Transverse colon (tissue), 4 donors: ENCODE results near the gene ARHGAP42. TPM values are rescaled to one million over a fixed set of nuclear protein-coding genes. Genes with fewer than 3 reads are reported as not detected.

Experiments
- DNase-seq: peaks from one replicate; pipeline ENCODE4 v3.0.0-alpha.2; 2019
- H3K27ac ChIP-seq, 4 donors: fragments of 200-600 bp; sonication (generic); 2 replicates each; pipeline ENCODE4 v1.5.1; 2016 to 2018; ENCODE audit warnings: inconsistent platforms in 4 of 4
- H3K27me3 ChIP-seq: fragments of 200-600 bp; sonication (generic); 2 replicates; pipeline ENCODE4 v1.5.1; 2017; ENCODE audit warnings: inconsistent platforms
- H3K36me3 ChIP-seq, 4 donors: fragments of 200-600 bp; sonication (generic); 2 replicates each; pipeline ENCODE4 v1.5.1; 2017 to 2019; ENCODE audit warnings: inconsistent platforms in 4 of 4
- H3K4me1 ChIP-seq, 4 donors: fragments of 200-600 bp; sonication (generic); 2 replicates each; pipeline ENCODE4 v1.5.1; 2017 to 2020; ENCODE audit warnings: inconsistent platforms in 4 of 4
- H3K4me3 ChIP-seq, 4 donors: fragments of 200-600 bp; sonication (generic); 1 replicate in 1 of 4; 2 replicates in 3 of 4; pipeline versions ENCODE4 v1.5.1 to v1.6.1; 2017 to 2019; ENCODE audit warnings: inconsistent platforms in 4 of 4
- H3K9me3 ChIP-seq, 2 donors: fragments of 200-600 bp; sonication (generic); 2 replicates each; pipeline ENCODE4 v1.5.1; 2017 to 2019; ENCODE audit warnings: inconsistent platforms in 2 of 2
- EP300 ChIP-seq: sonication (generic); formaldehyde crosslinking; IDR thresholded peaks from one replicate; pipeline ENCODE4 v1.6.1; 2017; ENCODE audit warnings: antibody characterized with exemption, low read depth
- POLR2A ChIP-seq: fragments of 450-650 bp; IDR thresholded peaks from one replicate; pipeline ENCODE4 v1.6.1; 2016; ENCODE audit warnings: antibody characterized with exemption, mild to moderate bottlenecking, moderate library complexity
- POLR2AphosphoS5 ChIP-seq, 3 donors: sonication (generic); formaldehyde crosslinking; IDR thresholded peaks; one replicate each; pipeline ENCODE4 v1.6.1; 2016; ENCODE audit warnings: antibody characterized with exemption in 3 of 3
- WGBS, 2 donors: methylation state at CpG; one replicate each; pipeline ENCODE4 v1.1.5; 2018; ENCODE audit warnings: low coverage in 1 of 2; 5-methylcytosine and 5-hydroxymethylcytosine counted together
- in situ Hi-C, 4 donors: fragments of 200-750 bp; cut with MboI; loops; one replicate each; pipeline versions ENCODE4 v1.15.0 to v1.15.1; 2017; ENCODE audit warnings: low sequenced_read_pairs in 3 of 4, low pct_ligation_motif_present in 1 of 4, low pct_unique_long_range_greater_than_20kb in 1 of 4
- intact Hi-C: fragments of 100-400 bp; cut with DNase I; formaldehyde crosslinking; loops from one replicate; pipeline ENCODE4 v1.15.1; 2023; ENCODE audit warnings: low total_unique reads
- total RNA-seq, 4 donors: library from RNA; depleted of rRNA; stranded (reverse); fragments of >200 nt; gene quantifications; one replicate each; pipeline ENCODE4 v1.1.0, GENCODE V29; 2016
- TF ChIP-seq, protein P1 (sequence below), 5 experiments: fragments of 200-600 bp in 3 of 5; fragments of 450-650 bp in 2 of 5; sonication (generic) in 3 of 5; IDR thresholded peaks; 1 replicate in 2 of 5; 2 replicates in 3 of 5; pipeline ENCODE4 v1.5.1; 2016 to 2017; ENCODE audit warnings: antibody characterized with exemption in 5 of 5, inconsistent platforms in 3 of 5, mild to moderate bottlenecking in 2 of 5, moderate library complexity in 1 of 5

Gene ARHGAP42
- total RNA-seq, 4 donors from 2014 or later, result 33.3 to 62.5 (median 40.9) TPM

DNA sequence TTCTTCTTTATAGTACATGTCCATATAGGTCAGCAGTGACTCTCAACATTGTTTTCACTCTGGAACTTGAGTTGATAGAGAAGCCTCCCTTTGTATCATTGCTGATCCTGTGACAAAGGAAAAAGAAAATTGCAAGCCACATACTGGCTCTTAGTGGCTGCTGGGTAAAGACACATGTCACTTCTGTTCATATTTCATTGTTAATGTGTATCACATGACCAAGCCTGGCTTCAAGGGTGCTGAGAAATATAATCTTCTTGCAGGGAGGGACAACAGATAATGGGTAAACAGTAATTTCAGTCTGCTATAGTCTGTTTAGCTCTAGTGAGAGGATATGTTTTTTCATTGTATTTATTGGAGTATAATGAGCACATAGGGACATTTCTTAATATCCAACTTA lies 269.3 kb downstream of the ARHGAP42 start:
- in situ Hi-C loops, result no loop called here
- intact Hi-C loops, result no loop called here
- TF ChIP-seq POLR2A (no peak), POLR2AphosphoS5 (IDR thresholded peaks at IDR 0.05) (no peak), EP300 (no peak)
- H3K27me3 ChIP-seq, result no peaks in the 10 kb centered on the region
- H3K36me3 ChIP-seq, result peaks cover 0 to 5% (median 0%) of the 10 kb centered on the region in 4 donors
- DNase-seq, result no peak
- H3K9me3 ChIP-seq, result no peaks in the 10 kb centered on the region
- no peak overlapping the region for H3K27ac ChIP-seq
- no peaks in the 10 kb centered on the region for H3K4me1 ChIP-seq
- H3K4me3 ChIP-seq, result no peak overlapping the region

DNA sequence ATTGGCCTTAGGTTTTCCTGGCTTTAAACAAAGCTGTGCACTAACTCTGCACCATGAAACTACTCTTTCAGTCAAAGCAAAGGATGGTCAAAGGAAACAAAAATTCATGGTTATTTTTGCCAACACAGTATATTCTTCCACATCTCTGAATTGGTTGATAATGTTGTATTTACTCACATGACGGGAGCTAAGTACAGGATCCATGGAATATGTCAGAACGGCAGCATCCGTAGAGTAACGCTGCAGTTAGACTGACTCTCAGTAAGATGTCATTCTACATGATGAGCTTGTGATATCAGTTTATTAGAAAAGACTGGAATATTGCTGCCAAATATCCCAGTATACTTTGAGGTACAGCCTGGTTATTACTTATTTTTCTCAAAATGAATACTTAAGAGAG lies 270.4 kb downstream of the ARHGAP42 start:
- no peak overlapping the region for H3K27ac ChIP-seq

DNA sequence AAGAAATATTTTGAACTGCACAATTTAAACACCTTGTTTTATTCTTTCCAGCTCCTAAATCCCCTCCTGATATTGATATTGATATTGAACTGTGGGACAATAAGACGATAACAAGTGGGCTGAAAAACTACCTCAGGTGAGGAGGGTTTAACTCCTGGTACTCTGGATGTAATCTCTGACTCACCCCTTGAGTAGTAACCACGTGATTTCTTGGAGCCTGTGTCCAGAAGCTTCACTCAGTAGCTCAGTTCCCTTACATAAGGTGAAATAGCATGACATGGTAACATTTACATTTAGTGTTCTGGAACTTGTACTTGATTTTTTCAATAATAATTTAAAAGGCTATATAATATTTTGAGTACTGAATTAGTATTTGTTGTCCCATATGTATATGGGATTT lies 274.5 kb downstream of the ARHGAP42 start:
- in situ Hi-C loops (no loop called here), intact Hi-C loops (no loop called here)
- no peak for DNase-seq
- no peaks in the 10 kb centered on the region for H3K9me3 ChIP-seq
- no peak overlapping the region for H3K27ac ChIP-seq
- H3K4me1 ChIP-seq, result no peaks in the 10 kb centered on the region
- H3K27me3 ChIP-seq, result no peaks in the 10 kb centered on the region
- H3K36me3 ChIP-seq, result peaks cover 0 to 17% (median 2%) of the 10 kb centered on the region in 4 donors
- no peak for TF ChIP-seq POLR2A
- no peak for TF ChIP-seq EP300
- no peak for TF ChIP-seq POLR2AphosphoS5 (IDR thresholded peaks at IDR 0.05)
- TF ChIP-seq, protein P1, sequence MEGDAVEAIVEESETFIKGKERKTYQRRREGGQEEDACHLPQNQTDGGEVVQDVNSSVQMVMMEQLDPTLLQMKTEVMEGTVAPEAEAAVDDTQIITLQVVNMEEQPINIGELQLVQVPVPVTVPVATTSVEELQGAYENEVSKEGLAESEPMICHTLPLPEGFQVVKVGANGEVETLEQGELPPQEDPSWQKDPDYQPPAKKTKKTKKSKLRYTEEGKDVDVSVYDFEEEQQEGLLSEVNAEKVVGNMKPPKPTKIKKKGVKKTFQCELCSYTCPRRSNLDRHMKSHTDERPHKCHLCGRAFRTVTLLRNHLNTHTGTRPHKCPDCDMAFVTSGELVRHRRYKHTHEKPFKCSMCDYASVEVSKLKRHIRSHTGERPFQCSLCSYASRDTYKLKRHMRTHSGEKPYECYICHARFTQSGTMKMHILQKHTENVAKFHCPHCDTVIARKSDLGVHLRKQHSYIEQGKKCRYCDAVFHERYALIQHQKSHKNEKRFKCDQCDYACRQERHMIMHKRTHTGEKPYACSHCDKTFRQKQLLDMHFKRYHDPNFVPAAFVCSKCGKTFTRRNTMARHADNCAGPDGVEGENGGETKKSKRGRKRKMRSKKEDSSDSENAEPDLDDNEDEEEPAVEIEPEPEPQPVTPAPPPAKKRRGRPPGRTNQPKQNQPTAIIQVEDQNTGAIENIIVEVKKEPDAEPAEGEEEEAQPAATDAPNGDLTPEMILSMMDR (IDR thresholded peaks at IDR 0.05), result no peak
- no peak overlapping the region for H3K4me3 ChIP-seq
- 70 to 84% methylated on average over 2 of the region's 2 CpGs for WGBS, 2 donors

More for the DNA sequence above, 270.4 kb downstream of the ARHGAP42 start:
- WGBS, 2 donors, result 70 to 80% methylated on average over 1 to 4 of the region's 4 CpGs
- Histone ChIP-seq H3K4me1 (no peaks in the 10 kb centered on the region), H3K9me3 (no peaks in the 10 kb centered on the region), H3K4me3 (no peak overlapping the region), H3K36me3 (peaks cover 0 to 12% (median 0%) of the 10 kb centered on the region in 4 donors), H3K27me3 (no peaks in the 10 kb centered on the region)
- in situ Hi-C loops (no loop called here), intact Hi-C loops (no loop called here)
- no peak for DNase-seq
- no peak for TF ChIP-seq POLR2AphosphoS5 (IDR thresholded peaks at IDR 0.05)
- TF ChIP-seq, protein P1 (IDR thresholded peaks at IDR 0.05), result no peak
- TF ChIP-seq POLR2A, result no peak
- no peak for TF ChIP-seq EP300

DNA sequence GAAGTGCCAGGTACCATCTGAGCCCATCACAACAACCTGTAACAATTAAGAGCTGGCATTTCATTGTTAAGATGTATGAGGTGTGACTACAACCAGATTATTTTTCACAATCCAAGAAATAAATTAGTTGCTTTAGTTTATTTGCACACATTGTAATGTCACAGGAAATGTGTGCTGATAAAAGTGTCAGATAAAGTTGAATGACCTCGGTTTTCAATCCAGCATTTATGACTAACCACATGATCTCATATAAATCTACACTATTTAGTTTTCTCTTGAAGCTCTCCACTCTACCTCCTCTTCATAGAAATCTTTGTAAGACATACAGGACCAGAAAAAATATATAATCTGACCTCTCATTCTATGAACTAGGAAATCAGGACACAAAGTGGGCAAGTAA lies 276.3 kb downstream of the ARHGAP42 start:
- H3K27ac ChIP-seq, result no peak overlapping the region
- no peak overlapping the region for H3K4me3 ChIP-seq
- intact Hi-C loops (no loop called here), in situ Hi-C loops (no loop called here)
- no peaks in the 10 kb centered on the region for H3K4me1 ChIP-seq
- H3K36me3 ChIP-seq, result peaks cover 0 to 17% (median 6%) of the 10 kb centered on the region in 4 donors
- H3K9me3 ChIP-seq, result no peaks in the 10 kb centered on the region
- TF ChIP-seq EP300, result no peak
- no peak for TF ChIP-seq POLR2A
- TF ChIP-seq, protein P1 (IDR thresholded peaks at IDR 0.05), result no peak
- TF ChIP-seq POLR2AphosphoS5 (IDR thresholded peaks at IDR 0.05), result no peak
- 10 to 24% methylated on average over 1 of the region's 1 CpG for WGBS, 2 donors
- DNase-seq, result no peak
- H3K27me3 ChIP-seq, result no peaks in the 10 kb centered on the region

DNA sequence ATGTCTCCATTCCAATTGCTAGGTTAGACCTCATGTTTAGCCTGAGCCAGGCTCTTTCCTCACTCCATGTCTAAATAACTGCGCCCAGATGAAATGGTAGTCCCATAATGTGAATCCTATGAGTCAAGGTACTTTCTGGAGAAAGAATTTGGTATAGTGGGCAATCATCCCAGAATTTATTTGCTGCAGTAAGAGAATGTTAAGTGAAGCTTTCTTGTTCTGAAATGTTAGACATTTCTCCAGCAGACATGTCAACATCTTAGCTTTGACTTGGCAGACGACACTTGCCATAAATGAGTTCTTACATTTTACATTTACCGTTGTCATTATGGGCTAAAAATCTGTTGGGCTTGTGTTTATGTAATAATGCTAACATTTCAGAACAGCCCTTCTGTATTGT lies 277.3 kb downstream of the ARHGAP42 start:
- Histone ChIP-seq H3K27ac (no peak overlapping the region), H3K36me3 (peaks cover 0 to 19% (median 8%) of the 10 kb centered on the region in 4 donors), H3K4me3 (no peak overlapping the region), H3K4me1 (no peaks in the 10 kb centered on the region), H3K27me3 (no peaks in the 10 kb centered on the region), H3K9me3 (peaks cover 7 to 9% of the 10 kb centered on the region in 2 donors)
- WGBS, 2 donors, result 80 to 84% methylated on average over 2 to 3 of the region's 3 CpGs
- intact Hi-C loops (no loop called here), in situ Hi-C loops (no loop called here)
- no peak for DNase-seq
- TF ChIP-seq POLR2A (no peak), EP300 (no peak), POLR2AphosphoS5 (IDR thresholded peaks at IDR 0.05) (no peak)
- TF ChIP-seq, protein P1 (IDR thresholded peaks at IDR 0.05), result no peak
